Putamen (tissue), 1 donor: ENCODE results near the gene C1orf105.

Experiments used
- DNase-seq: peaks from one replicate; pipeline ENCODE4 v3.0.0-alpha.2; 2016; ENCODE audit warnings: low spot score

Gene C1orf105

DNA sequence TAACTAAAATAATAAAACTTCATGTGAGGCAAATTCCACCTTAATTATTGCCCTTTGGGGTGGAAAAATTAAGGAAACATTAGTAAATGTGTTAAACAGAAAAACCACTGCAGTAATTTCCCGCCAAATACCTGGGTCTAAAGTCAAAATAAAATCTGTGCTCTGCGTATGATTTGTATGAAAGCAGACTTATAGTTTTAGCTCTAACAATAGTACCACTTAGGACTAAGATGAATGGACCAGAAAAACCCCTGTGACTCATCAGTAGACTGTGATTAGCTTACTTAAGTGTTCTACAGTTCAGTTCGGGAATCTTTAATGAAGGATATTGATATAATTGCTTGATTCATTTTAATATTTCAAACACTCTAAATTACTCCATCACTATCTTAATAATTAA, 23.3 kb upstream of the C1orf105 start:
- no peak for DNase-seq

DNA sequence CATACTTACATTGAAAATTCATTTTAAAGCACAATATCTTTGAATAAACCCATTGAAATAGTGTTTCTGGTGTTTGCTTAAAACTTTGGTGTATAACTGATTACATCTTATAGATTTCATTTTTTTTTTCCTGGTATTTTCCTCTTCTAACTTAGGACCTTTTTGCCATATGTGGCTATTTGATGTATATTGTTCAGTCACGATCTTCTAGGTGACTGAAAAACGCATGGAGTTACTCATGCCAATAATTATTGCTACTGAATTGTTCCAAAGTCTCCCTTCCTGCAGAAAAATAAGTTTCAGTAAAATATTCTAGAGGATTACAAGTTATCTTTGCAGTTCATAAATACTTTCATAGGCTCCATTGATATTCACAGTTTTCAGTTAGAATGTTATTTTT, 22.9 kb upstream of the C1orf105 start:
- DNase-seq = no peak

DNA sequence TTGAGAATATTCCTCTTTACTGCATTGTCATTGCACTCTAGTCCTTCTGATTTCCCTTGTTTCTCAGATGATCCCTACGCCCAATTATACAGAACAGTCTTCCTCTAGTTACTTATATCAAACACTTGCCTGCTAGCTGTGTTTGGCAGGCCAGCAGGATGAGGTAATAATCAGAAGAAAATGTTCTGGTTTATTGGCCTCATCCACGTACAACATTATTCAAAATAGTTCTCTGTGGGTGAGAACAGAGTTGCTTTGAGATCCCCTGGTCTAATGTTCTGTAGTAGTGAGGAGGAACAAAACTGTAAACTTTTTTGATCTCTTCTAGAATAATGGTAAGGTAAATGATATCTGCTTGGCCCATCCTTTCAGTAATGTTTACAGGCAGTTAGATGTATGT, 22.3 kb upstream of the C1orf105 start:
- DNase-seq = no peak

DNA sequence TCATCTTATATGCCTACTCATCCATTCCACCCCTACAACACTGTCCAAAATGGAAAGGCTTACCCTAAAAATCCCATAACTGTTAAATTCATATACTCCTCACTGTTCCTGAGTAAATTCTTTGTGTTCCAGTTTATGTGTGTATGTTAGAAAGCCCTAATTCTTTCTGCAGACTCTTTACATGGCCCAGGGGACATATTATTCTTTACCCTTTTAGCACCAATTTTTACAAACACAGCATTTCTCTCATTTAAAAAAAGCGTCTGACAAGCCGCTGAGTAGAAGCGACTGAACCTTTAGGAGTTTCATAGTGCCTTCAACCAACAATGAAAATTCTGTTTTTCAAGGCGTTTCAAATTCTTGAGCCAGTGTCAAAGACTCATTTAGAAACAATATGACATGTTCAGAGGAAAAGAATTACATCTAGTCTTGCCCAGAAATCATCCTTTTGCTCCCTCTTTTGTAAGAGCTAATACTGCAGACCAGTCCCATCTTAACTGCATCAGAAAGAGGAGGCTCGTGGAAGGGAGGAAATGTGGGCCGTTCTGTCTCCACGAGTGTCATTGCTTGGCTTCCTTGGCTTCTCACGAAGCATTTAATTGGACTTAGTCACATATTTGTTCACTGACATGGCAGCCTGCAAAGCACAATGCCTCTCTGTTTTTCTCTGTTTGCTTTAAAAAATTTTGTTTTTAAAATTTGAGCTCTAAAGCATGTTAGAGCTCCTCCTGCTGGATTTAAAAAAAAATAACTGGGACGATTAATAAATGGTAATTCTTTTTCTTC, 21.3 kb upstream of the C1orf105 start:
- peak; percentile 86 for DNase-seq

DNA sequence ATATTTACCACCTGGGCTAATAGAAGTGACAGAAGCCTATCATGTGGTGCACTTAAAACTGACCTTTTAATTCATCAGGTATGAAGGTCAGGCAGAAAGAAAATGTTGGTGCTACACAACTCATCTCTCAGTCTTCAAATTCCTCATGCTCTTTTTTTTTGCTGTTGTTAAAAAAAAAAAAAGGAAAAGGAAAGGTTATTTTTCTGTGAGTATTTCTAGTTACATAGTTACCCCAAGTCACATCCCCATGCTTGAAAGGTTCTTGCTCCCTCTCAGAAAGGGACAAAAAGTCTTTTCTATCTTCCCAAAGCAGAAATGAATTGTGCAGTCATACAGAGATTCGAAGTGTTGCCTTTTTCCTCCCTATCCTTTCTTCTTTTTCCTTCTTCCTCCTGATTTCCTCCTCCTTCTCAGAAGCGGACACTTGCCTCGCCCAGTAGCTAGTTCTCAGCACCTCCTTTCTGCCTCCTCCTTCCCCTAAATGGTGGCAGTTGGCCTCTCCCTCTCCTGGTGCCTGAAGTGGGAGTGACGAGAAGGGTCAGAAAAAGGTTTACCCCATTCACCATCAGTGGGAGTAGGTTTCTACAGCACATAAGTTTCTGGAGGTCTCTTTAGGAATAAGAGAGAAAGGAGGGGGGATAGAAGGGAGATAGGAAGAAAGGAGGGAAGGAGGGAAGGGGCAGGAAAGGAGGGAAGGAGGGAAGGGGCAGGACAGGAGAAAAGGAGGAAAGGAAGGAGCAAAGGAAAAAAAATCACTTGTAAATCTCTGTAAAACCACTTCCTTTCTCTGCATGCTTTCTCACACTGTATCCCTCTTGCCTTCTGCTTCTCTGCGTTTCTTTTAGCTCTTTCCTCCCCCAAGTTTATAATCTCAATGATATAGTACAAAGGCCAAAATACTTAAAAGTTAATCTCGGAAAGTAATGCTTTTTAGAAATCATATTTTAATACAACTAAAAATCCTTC, 20.4 kb upstream of the C1orf105 start:
- DNase-seq = no peak

DNA sequence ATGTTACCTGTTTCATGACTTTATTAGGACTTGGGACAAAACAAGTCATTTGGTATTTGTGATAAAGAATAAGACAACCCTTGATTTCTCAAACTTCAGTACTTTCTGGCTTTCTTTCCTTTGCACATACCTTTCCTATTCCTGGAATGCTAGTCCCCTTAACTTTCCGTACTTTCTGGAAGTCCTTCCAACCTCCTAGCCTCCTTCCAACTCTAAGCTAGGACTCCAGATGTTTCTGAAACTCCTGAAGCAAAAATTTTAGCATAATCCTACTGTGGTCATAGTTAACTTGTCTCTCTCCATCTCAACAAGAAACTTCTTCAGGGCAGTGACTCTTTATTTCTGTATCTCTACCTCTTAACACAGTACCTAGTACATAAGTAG, 19.8 kb upstream of the C1orf105 start:
- no peak for DNase-seq

DNA sequence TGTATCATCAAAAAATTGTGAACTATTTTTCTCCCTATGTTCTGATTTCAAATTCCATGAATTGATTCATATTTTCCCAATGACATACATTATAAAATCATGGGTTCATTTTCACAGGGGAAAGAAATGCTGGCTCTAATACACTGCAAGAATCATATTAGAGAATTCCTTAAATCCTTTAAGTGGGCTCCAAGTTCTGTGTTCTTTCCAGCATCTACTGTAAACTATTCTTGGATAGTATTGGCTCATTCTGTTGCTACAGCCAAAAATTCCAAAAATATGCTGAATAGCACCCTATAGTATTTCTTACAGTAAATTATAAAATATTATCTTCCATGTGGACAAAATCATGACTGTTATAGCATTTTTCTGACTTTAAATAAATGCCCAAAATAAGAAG, 19.0 kb upstream of the C1orf105 start:
- DNase-seq = no peak

DNA sequence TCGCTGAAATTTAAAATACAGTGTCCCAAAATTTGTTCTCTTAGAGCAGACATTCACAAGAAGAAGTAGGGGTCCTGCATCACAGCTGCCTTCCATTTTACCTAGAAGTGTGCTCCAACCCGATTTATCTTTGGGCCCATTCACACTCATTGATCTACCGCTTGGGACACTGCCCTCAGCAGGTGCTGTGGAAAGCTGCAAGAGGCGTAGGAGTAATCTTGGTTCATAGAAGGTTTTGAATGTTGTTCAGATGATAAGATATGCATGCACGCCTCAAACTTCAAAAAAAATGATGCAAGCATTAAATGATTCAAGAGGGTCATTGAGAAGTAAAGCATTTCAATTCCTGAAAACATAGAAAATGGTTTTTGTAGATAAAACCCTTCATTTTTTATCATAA, 18.6 kb upstream of the C1orf105 start:
- no peak for DNase-seq

DNA sequence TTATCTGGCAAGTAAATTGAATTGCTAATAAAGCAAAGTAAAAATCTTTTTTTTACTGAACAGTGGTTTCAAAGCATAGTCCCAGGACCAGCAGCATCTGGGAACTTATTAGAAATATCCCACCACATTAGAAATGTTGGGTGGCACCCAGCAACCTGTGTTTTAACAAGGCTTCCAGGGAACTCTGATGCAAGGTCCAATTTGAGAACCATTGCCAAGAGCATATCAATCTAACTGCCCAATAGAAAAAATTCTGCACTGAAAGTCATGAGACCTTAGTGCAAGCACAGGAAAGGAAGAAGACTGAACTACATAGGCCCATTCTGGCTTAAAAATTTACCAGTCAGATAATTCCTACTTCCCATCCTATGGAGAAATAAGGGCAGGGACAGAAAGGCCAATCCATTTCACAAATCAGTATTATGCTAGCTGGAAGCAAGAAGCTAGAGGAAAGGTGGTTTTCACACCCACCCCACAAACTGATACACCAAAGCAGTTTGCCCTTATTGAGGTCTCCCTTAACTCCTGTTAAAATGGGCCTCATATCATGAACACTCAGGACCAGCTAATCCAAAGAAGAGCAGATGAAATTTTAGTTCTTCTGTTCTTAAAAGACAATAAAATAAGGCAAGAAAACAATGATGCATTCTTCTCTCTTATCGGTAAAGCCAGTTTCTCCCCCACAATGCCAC, 17.5 kb upstream of the C1orf105 start:
- DNase-seq = no peak

DNA sequence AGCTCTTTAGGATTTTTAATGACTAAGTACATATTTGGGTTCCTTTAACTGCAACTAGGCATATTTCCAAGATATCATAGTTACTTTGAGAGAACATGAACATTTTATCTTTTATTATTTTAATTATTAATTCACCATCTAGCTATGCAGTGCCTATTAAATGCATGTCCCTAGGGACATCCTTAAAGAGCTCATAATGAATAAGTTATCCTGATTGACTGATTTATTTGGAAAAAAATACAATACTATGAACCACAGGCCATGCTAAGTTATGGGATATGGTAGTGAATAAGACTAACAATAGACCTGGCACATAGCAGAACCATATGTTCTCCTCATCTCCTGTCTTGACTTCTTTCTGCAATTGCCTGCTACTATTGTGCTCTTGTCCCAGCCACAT, 16.4 kb upstream of the C1orf105 start:
- no peak for DNase-seq

DNA sequence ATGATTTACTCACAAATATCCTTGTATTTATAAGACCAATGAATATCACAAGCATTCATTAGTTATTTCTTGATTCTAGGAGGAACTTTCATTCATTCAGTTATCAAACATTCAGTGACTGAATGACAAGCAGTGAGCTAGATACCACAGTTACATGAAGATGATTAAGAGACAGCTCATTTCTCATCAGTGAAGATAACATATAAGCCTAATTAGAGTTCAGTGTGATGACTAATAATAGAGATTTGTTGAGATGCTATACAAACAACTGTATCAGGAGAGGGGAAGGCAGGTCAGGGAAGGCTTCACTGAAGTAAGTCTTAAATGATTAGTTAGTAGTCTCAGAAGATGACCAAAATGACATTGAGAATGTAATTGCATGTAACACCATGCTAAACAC, 14.6 kb upstream of the C1orf105 start:
- DNase-seq = no peak

DNA sequence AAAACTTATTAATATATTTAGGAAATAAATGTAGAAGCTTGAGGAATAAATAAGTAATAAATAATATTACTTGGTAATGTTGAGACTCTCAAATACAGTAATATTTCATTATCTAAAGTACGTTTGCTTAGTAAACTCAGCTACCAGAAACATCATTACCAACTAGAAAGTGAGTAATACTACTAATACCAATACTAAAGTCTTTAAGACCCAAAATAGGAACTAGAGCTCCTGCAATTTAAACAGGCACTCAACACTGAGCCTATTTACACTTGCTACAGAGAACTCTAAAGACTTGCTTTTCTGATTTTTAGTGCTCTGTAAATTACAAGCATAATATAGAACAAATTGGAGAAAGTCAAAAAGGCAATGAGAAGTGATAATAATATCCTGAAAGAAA, 13.5 kb upstream of the C1orf105 start:
- no peak for DNase-seq

DNA sequence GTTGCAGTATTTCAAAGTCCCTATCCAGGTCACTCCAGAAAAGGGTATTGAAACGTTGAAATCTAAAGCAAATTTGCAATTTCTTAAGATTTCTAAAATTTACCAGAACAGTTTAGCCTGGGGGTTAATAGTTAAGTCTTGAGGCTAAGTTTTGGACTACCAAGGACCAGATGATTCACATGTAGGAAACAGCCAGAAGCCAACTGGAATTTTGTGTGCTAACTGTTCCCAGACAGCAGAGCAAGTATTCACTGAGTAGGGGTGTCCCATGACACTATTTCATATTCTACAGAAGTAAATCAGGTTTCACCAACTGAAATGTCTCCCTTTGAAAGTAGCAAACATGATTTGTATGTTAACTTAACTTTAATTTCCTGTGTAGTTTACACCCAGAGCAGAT, 11.5 kb upstream of the C1orf105 start:
- no peak for DNase-seq

DNA sequence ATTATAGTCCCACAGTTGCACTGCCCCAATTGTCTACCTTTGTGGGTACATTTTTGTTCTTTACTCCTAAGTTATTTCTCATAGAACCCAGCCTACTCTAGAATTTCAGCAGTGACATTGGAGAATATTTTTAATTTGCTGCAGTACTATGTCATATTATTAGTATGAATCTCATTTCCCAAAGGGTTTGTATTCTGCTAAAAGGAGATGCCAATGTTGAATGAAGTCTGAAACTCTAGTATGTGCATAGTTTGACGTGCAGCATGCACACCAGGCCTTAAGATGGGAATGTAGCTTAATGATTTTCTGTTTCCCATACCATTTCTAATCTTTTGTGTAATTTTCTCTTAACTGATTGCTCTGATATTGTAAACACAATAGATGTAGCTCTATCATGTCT, 10.5 kb upstream of the C1orf105 start:
- no peak for DNase-seq

DNA sequence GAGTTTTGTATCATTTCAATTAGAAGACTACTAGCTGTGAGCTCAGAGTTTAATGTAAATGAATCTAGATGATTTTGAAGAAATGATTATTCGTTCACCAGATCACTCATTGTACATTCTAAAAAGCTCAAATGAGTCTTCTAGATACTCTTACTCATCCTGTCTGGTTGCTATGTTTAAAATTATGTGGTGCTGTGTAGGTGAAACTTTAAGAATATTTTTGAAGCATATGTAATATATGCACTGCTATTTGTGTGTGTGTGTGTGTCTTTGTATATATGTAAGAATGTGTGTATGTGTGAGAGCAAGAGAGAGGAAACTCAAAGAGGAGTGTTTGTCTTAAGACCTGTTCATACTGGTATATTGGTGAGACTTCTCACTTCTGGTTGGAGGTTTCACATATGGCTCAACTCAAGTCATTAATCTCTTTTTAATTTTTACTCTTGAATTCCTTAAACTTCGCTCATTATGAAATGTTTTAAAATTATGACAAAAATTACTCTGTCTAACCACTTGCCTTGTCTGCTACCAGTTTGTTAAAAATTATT, 8.6 kb upstream of the C1orf105 start:
- no peak for DNase-seq

DNA sequence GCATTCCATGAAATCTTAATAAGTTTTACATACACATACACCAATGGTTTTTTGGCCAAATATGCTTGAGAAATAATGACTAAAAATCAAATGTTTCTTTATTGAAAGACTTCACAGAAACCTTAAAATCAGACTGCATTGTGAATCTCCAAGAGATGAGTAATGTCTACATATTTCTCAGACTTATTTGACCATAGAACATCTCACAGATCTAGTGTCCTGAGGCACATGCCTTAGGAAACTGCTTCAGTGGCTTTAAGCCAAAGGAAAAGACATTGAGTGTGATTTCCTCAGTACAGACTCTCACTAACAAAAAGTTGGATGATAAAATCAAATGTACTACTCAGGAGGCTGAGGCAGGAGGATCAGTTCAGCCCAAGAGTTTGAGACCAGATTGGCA, 6.2 kb upstream of the C1orf105 start:
- DNase-seq = no peak

DNA sequence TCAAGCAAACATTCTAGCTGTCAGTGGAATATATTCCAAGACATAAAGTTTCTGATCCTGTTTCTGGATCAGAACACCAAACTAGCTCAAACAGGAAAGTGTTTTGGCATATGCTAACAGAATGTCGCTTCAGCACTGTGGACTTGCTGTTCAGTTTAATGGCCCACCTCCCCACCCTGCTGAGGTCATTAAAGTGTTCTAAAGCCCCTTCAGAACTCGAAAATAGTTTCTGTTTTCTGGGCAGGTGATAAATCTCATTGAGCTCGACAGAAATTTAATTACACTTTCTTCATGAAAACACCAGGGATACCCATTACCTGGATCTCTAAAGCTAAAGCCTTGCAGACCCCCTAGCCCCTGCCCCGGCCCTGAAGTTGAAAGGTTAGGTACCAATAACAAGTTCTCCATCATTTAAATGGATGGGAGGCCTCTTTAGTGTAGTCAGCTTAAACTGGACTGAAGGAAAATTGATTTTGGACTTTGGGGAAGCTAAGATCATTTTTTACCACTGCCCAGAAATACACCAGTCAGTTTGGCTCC, 3.9 kb upstream of the C1orf105 start:
- no peak for DNase-seq

DNA sequence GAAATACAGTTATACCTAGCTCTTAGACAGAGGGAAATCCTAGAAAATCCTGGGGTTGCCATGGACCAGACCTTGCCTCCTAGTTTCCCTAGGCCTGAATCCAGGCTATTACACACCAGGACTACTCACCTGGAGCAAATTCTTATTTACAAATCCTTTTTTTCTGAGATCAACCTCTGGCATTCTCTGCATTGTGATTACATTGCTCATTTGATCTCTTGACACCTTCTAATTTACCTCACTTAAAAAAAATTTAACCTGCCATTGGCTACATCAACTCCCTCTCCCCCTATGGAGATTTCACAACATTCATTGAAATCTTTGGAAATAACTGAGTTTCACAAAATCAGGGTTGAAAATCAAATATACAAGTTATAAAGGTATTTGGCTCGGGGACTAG, 2.9 kb upstream of the C1orf105 start:
- DNase-seq = no peak

DNA sequence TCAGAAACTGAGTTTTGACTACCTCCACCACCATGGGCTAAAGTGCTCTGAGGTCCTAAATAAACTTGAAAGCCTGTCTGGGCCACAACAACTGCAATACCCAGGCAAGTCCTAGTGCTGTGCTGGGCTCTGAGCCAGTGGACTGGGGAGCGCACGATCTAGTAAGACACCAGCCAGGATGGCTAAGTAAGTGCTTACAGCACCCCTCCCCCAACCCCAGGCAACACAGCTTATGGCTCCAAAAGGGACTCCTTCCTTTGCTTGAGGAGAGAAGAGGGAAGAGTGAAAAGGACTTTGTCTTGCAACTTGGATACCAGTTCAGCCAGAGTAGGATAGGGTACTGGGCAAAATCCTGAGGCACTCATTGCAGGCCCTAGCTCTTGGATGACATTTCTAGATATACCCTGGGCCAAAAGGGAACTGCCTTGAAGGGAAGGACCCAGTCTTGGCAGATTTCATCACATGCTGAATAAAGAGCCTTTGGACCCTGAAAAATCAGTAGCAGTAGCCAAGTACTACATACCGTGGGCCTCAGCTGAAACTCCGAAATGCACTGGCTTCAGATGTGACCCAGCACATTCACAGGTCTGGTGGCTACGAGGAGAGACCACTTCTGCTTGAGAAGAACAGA, 1.6 kb downstream of the C1orf105 start:
- peak; percentile 15 for DNase-seq

DNA sequence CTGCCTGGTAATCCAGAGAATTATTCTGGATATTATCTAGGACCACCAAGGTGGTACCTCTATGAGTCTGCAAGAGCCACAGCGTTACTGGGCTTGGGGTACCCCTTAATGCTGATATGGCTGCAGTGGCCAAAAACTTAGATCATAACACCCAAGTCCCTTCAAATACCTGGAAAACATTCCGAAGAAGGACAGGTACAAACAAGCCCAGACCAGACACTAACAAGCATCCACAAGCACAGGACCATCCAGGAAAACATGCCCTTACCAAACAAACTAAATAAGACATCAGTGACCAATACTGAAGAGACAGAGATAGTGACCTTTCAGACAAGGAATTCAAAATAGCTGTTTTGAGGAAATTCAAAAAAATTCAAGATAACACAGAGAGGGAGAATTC, 2.9 kb downstream of the C1orf105 start:
- DNase-seq = no peak

DNA sequence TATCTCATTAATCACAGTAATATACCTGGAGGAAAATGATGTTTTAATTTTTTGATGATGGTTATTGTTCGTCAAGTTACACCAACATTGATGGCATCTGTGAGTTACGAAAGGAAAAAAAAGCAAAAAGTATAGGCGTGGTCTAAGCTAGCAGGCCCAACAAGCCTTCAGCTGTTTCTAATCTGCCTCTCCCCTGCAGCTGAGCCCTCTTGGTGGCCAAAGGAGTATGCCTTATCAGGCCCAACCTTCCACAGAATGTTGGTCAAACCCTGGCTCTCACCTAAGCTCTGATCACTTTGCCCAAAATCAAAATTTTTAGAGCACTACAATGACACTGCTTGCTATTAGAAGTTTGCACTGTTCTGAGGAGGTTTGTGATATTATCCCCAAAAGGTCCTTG, 4.9 kb downstream of the C1orf105 start:
- no peak for DNase-seq

DNA sequence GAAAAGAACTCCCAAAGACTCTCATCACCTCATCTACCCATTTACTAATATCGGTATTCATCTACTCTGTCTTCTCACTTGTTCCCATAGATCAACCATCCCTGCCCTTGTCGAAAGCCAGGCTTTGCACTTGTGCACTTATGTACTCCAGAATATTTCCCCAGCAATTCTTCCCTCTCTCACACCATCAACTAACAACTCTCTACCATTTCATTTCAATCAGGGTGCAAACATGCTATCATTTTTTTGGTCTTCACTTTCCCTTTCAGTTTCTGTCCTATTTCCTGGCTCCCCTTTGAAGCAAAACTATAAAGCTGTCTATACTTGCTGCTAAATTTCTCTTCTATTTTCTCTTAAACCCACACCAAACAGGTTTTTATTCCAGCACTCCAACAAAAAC, 6.7 kb downstream of the C1orf105 start:
- DNase-seq = no peak
